ENCODE data around the gene C1orf146. TPM values are rescaled to one million over a fixed set of nuclear protein-coding genes. Genes with fewer than 3 reads are reported as not detected.
"Not testable (repeated sequence)": the region's sequence is repeated elsewhere in the genome, so short reads cannot be mapped to it uniquely, and the experiment has no call there.

C1orf146 gene
- total RNA-seq, 1 donor from 2014 or later: not detected

GRCh38 chr1:92230736-92231135 lies 13.0 kb downstream of the C1orf146 start:
- H3K27ac ChIP-seq: no peak overlapping the region
- no peaks in the 10 kb centered on the region for H3K9me3 ChIP-seq
- no peak for TF ChIP-seq CTCF (IDR thresholded peaks at IDR 0.05)
- no peaks in the 10 kb centered on the region for H3K36me3 ChIP-seq
- no peak overlapping the region for H3K4me3 ChIP-seq
- H3K27me3 ChIP-seq: no peaks in the 10 kb centered on the region
- intact Hi-C loops (cut with DNase I): no loop called here
- no peak for DNase-seq (ENCODE audit: low spot score in 2 of 2)
- no peaks in the 10 kb centered on the region for H3K4me1 ChIP-seq

- no peak for DNase-seq (ENCODE audit: low spot score in 2 of 2)
- no peak for TF ChIP-seq CTCF (IDR thresholded peaks at IDR 0.05)
- no peaks in the 10 kb centered on the region for H3K36me3 ChIP-seq
- H3K4me1 ChIP-seq: no peaks in the 10 kb centered on the region
- no peak overlapping the region for H3K4me3 ChIP-seq
- H3K27ac ChIP-seq: no peak overlapping the region
- no peaks in the 10 kb centered on the region for H3K9me3 ChIP-seq
- intact Hi-C loops (cut with DNase I): no loop called here
- H3K27me3 ChIP-seq: no peaks in the 10 kb centered on the region
These were observed 22.3 kb downstream of the C1orf146 start for GRCh38 chr1:92240034-92240433.

DNA sequence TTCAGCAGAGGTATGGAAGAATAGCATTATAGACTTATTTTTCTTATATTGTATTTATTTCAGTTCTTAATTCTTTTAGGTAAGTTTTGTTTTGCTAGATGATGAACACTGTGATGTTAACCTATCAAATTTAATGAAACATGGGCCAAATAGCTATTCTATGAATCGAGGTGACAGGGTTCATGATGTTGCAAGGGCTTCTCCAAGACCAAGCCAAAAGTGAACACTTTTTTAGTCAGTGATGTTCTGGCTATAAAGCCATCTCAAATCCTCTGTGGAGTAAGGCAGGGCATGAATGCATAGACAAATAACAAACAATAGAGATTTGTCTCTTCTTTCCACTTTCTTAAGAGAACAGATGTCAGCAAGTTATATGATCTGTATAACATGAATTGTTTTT lies 26.7 kb downstream of the C1orf146 start:
- Histone ChIP-seq H3K27me3 (no peaks in the 10 kb centered on the region), H3K4me1 (no peaks in the 10 kb centered on the region), H3K36me3 (peaks cover 0 to 3% of the 10 kb centered on the region in 2 donors), H3K27ac (no peak overlapping the region), H3K9me3 (no peaks in the 10 kb centered on the region), H3K4me3 (no peak overlapping the region)
- intact Hi-C loops (cut with DNase I): no loop called here
- no peak for TF ChIP-seq CTCF (IDR thresholded peaks at IDR 0.05)
- DNase-seq (ENCODE audit: low spot score in 2 of 2): no peak

DNA sequence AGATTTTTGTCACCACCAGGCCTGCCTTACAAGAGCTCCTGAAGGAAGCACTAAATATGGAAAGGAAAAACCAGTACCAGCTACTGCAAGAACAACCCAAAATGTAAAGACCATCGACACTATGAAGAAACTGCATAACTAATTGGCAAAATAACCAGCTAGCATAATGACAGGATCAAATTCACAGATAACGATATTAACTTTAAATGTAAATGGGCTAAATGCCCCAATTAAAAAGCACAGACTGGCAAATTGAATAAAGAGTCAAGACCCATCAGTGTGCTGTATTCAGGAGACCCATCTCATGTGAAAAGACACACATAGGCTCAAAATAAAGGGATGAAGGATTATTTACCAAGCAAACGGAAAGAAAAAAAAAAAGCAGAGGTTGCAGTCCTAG lies 37.0 kb downstream of the C1orf146 start:
- intact Hi-C loops (cut with DNase I); H3K9me3 ChIP-seq; H3K27me3 ChIP-seq; H3K4me3 ChIP-seq; H3K27ac ChIP-seq; DNase-seq (ENCODE audit: low spot score in 2 of 2); H3K4me1 ChIP-seq: not testable (repeated sequence)
- peaks cover 14 to 42% of the 10 kb centered on the region in 2 donors for H3K36me3 ChIP-seq

DNA sequence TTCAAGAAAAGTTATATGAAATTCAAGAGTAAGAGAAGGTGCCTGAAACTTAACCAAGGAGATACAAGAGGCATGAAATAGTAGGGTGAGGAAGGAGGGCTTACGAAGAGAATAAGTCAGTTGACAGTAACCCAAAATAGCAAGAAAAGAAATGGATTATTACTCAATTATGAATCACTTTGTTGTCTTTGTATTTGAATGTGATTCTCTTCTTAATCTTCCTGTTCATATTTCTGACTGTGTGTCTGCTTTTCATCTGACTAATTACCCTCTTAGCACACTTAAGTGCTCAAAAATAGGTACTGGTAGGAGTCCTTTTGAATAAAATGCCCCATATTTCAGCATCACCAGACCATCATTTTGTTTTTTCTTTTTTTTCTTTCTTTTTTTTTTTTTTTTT lies 41.6 kb downstream of the C1orf146 start:
- H3K9me3 ChIP-seq: peaks cover 0 to 4% of the 10 kb centered on the region in 2 donors
- H3K4me3 ChIP-seq: no peak overlapping the region
- H3K36me3 ChIP-seq: peaks cover 2 to 51% of the 10 kb centered on the region in 2 donors
- H3K27me3 ChIP-seq: no peaks in the 10 kb centered on the region
- H3K4me1 ChIP-seq: no peaks in the 10 kb centered on the region
- no peak overlapping the region for H3K27ac ChIP-seq
- no peak for TF ChIP-seq CTCF (IDR thresholded peaks at IDR 0.05)
- intact Hi-C loops (cut with DNase I): no loop called here
- DNase-seq (ENCODE audit: low spot score in 2 of 2): no peak

DNA sequence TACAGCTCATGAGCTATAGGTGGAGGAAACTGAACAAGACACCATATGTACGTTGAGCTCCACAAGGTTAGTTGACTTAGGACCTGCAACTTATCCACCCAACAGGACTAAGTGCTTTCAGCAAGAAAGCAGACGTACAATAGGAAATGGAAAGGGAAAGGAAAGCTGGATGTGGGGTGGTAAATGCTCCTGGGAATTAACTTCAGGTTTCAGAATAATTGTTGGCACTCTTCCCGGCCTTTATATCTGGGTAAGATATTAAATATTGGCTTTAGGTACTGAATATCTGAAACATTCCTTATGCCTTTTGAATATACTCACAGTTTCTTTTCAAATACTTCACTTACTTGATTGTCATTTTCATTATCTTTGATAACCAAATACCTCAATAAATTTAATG lies 44.8 kb downstream of the C1orf146 start:
- TF ChIP-seq CTCF (IDR thresholded peaks at IDR 0.05): no peak
- intact Hi-C loops (cut with DNase I): no loop called here
- no peaks in the 10 kb centered on the region for H3K9me3 ChIP-seq
- H3K27me3 ChIP-seq: no peaks in the 10 kb centered on the region
- no peak for DNase-seq (ENCODE audit: low spot score in 2 of 2)
- H3K4me3 ChIP-seq: no peak overlapping the region
- peaks cover 0 to 33% of the 10 kb centered on the region in 2 donors for H3K36me3 ChIP-seq
- H3K4me1 ChIP-seq: no peaks in the 10 kb centered on the region
- H3K27ac ChIP-seq: no peak overlapping the region
